Astrocyte (in vitro differentiated cells and primary cell): ENCODE results near the gene WFDC11. TPM values are rescaled to one million over a fixed set of nuclear protein-coding genes. Genes with fewer than 3 reads are reported as not detected.
"Not testable (repeated sequence)": the region's sequence is repeated elsewhere in the genome, so short reads cannot be mapped to it uniquely, and the experiment has no call there.

ENCODE experiments used
- DNase-seq: peaks from one replicate; pipeline ENCODE4 v3.0.0-alpha.2; 2010; ENCODE audit warnings: low read depth
- FAIRE-seq: peaks from 2 replicates; lab custom pipeline; 2011; peaks lifted over from hg19 to GRCh38; lab: Jason Lieb, UNC
- H2AFZ ChIP-seq: 2 replicates; pipeline ENCODE4 v1.6.0; 2012; ENCODE audit warnings: low read depth, low read length, inconsistent platforms
- H3K27ac ChIP-seq: 2 replicates; pipeline ENCODE4 v1.5.1; 2011; ENCODE audit warnings: low read depth, low read length, inconsistent platforms
- H3K27me3 ChIP-seq: 2 replicates; pipeline ENCODE4 v1.6.0; 2011; ENCODE audit warnings: low read length, inconsistent platforms; ENCODE audit not compliant: insufficient read depth
- H3K36me3 ChIP-seq: 2 replicates; pipeline ENCODE4 v1.5.1; 2011; ENCODE audit warnings: low read length, inconsistent platforms; ENCODE audit not compliant: insufficient read depth
- H3K4me1 ChIP-seq: 2 replicates; pipeline ENCODE4 v1.5.1; 2011; ENCODE audit warnings: low read length, inconsistent platforms; ENCODE audit not compliant: insufficient read depth
- H3K4me2 ChIP-seq: 2 replicates; pipeline ENCODE4 v1.6.0; 2012; ENCODE audit warnings: low read length, inconsistent platforms
- H3K4me3 ChIP-seq: 2 replicates; pipeline ENCODE4 v1.5.1; 2011; ENCODE audit warnings: low read depth, mild to moderate bottlenecking, low read length, inconsistent platforms; ENCODE audit not compliant: insufficient read depth
- H3K79me2 ChIP-seq: 2 replicates; pipeline ENCODE4 v1.6.0; 2012; ENCODE audit warnings: mild to moderate bottlenecking, low read length, inconsistent platforms; ENCODE audit not compliant: insufficient read depth
- H3K9ac ChIP-seq: 2 replicates; pipeline ENCODE4 v1.6.0; 2012; ENCODE audit warnings: mild to moderate bottlenecking, low read length, inconsistent platforms
- H3K9me3 ChIP-seq: 2 replicates; pipeline ENCODE4 v1.5.1; 2012; ENCODE audit warnings: low read depth, mild to moderate bottlenecking, low read length, inconsistent platforms; ENCODE audit not compliant: insufficient read depth
- H4K20me1 ChIP-seq: 2 replicates; pipeline ENCODE4 v1.6.0; 2012; ENCODE audit warnings: low read length, inconsistent platforms; ENCODE audit not compliant: insufficient read depth
- H3K27ac Mint-ChIP-seq: one replicate; pipeline ENCODE4 v1.8.0; 2021; ENCODE audit warnings: mild to moderate bottlenecking, mixed read lengths; ENCODE audit not compliant: unreplicated experiment
- H3K27me3 Mint-ChIP-seq: one replicate; pipeline ENCODE4 v1.8.0; 2021; ENCODE audit warnings: low read depth, mixed read lengths; ENCODE audit not compliant: unreplicated experiment
- H3K36me3 Mint-ChIP-seq: one replicate; pipeline ENCODE4 v1.8.0; 2021; ENCODE audit warnings: low read depth, mixed read lengths; ENCODE audit not compliant: unreplicated experiment
- H3K4me1 Mint-ChIP-seq: one replicate; pipeline ENCODE4 v1.8.0; 2021; ENCODE audit warnings: low read depth, mixed read lengths; ENCODE audit not compliant: unreplicated experiment
- H3K4me3 Mint-ChIP-seq: one replicate; pipeline ENCODE4 v1.8.0; 2021; ENCODE audit warnings: mild to moderate bottlenecking, moderate library complexity, mixed read lengths; ENCODE audit not compliant: unreplicated experiment
- H3K9me3 Mint-ChIP-seq: one replicate; pipeline ENCODE4 v1.8.0; 2021; ENCODE audit warnings: mild to moderate bottlenecking, mixed read lengths; ENCODE audit not compliant: unreplicated experiment
- CTCF ChIP-seq: IDR thresholded peaks from 2 replicates; pipeline ENCODE4 v1.5.1; 2011; ENCODE audit warnings: low read depth, mild to moderate bottlenecking, inconsistent platforms, low read length, moderate library complexity; ENCODE audit not compliant: insufficient read depth
- EZH2 ChIP-seq: IDR thresholded peaks from 2 replicates; pipeline ENCODE4 v1.6.1; 2012; ENCODE audit warnings: mild to moderate bottlenecking, low read length, inconsistent platforms; ENCODE audit not compliant: insufficient read depth
- total RNA-seq: library from RNA; stranded (reverse); gene quantifications from 2 replicates; pipeline ENCODE4 v1.2.1, GENCODE V29; 2021

Gene WFDC11
- total RNA-seq, 1 donor from 2014 or later: not detected

- Mint-ChIP-seq H3K4me3 (no peak overlapping the region), H3K4me1 (no peaks in the 10 kb centered on the region), H3K9me3 (peaks cover 7% of the 10 kb centered on the region), H3K27me3 (peaks cover 18% of the 10 kb centered on the region), H3K27ac (no peak overlapping the region), H3K36me3 (no peaks in the 10 kb centered on the region)
- FAIRE-seq (no peak), DNase-seq (no peak)
- no peak overlapping the region for H3K4me2 ChIP-seq
- no peaks in the 10 kb centered on the region for H3K9me3 ChIP-seq
- no peaks in the 10 kb centered on the region for H3K36me3 ChIP-seq
- H3K27ac ChIP-seq: no peak overlapping the region
- H3K9ac ChIP-seq: no peak overlapping the region
- no peak overlapping the region for H3K4me3 ChIP-seq
- no peaks in the 10 kb centered on the region for H4K20me1 ChIP-seq
- H3K79me2 ChIP-seq: no peaks in the 10 kb centered on the region
- H3K4me1 ChIP-seq: no peaks in the 10 kb centered on the region
- no peak for TF ChIP-seq CTCF
- no peak for TF ChIP-seq EZH2
- H3K27me3 ChIP-seq: no peaks in the 10 kb centered on the region
- H2AFZ ChIP-seq: no peak overlapping the region
Observed at GRCh38 chr20:45685896-45686295, 15.9 kb upstream of the WFDC11 start.

DNA sequence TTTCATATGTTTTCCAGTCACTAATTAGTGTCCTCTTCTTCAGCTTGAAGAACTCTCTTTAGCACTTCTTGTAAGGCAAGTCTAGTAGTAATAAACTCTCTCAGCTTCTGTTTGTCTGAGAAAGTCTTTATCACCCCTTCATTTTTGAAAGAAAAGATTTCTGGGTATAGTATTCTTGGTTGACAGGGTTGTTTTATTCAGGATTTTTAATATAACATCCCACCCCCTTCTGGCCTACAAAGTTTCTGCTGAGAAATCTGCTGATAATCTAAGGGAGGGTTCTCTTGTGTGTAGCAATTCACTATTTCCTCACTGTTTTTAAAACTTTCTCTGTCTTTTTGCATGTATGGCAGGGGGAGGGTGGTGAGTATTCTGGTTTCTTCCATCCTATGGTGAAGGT, 9.6 kb upstream of the WFDC11 start:
- Mint-ChIP-seq H3K4me1 (no peaks in the 10 kb centered on the region), H3K27ac (no peak overlapping the region), H3K27me3 (peaks cover 11% of the 10 kb centered on the region), H3K4me3 (no peak overlapping the region), H3K36me3 (no peaks in the 10 kb centered on the region), H3K9me3 (peaks cover 10% of the 10 kb centered on the region)
- DNase-seq (no peak), FAIRE-seq (no peak)
- Histone ChIP-seq H3K79me2 (no peaks in the 10 kb centered on the region), H3K27ac (no peak overlapping the region), H3K4me1 (no peaks in the 10 kb centered on the region), H3K27me3 (no peaks in the 10 kb centered on the region), H3K4me3 (no peak overlapping the region), H2AFZ (no peak overlapping the region), H4K20me1 (no peaks in the 10 kb centered on the region), H3K9ac (no peak overlapping the region), H3K9me3 (peaks cover 5% of the 10 kb centered on the region), H3K4me2 (no peak overlapping the region), H3K36me3 (no peaks in the 10 kb centered on the region)
- TF ChIP-seq EZH2 (no peak), CTCF (no peak)

- no peak overlapping the region for H3K27ac Mint-ChIP-seq
Observed at GRCh38 chr20:45672765-45673164, 2.7 kb upstream of the WFDC11 start.

DNA sequence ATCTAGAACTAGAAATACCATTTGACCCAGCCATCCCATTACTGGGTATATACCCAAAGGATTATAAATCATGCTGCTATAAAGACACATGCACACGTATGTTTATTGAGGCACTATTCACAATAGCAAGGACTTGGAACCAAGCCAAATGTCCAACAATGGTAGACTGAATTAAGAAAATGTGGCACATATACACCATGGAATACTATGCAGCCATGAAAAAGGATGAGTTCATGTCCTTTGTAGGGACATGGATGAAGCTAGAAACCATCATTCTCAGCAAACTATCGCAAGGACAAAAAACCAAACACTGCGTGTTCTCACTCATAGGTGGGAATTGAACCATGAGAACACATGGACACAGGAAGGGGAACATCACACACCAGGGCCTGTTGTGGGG, 13.0 kb downstream of the WFDC11 start:
- not testable (repeated sequence) for FAIRE-seq, H2AFZ ChIP-seq, H3K4me1 Mint-ChIP-seq, H3K27ac ChIP-seq, H3K9me3 Mint-ChIP-seq, H3K9me3 ChIP-seq, H3K36me3 ChIP-seq, DNase-seq, H3K79me2 ChIP-seq, H3K36me3 Mint-ChIP-seq, H3K27ac Mint-ChIP-seq, H3K4me1 ChIP-seq, H3K27me3 Mint-ChIP-seq, H3K27me3 ChIP-seq, H3K9ac ChIP-seq, H3K4me2 ChIP-seq, H3K4me3 Mint-ChIP-seq, H4K20me1 ChIP-seq, H3K4me3 ChIP-seq

More at GRCh38 chr20:45672765-45673164, 2.7 kb upstream of the WFDC11 start:
- TF ChIP-seq CTCF: no peak
- no peak for TF ChIP-seq EZH2
- Histone ChIP-seq H3K27me3 (no peaks in the 10 kb centered on the region), H3K79me2 (no peaks in the 10 kb centered on the region), H3K4me1 (no peaks in the 10 kb centered on the region), H3K4me3 (no peak overlapping the region), H3K4me2 (no peak overlapping the region), H3K9me3 (no peaks in the 10 kb centered on the region), H3K9ac (no peak overlapping the region), H3K27ac (no peak overlapping the region), H2AFZ (no peak overlapping the region), H3K36me3 (no peaks in the 10 kb centered on the region), H4K20me1 (no peaks in the 10 kb centered on the region)
- no peak for DNase-seq
- Mint-ChIP-seq H3K27me3 (no peaks in the 10 kb centered on the region), H3K36me3 (no peaks in the 10 kb centered on the region), H3K4me1 (no peaks in the 10 kb centered on the region), H3K4me3 (no peak overlapping the region), H3K9me3 (peaks cover 9% of the 10 kb centered on the region)
- FAIRE-seq: no peak
